K562 (cell line): ENCODE data around the gene PSG1. TPM values are rescaled to one million over a fixed set of nuclear protein-coding genes. Genes with fewer than 3 reads are reported as not detected.
"Not testable (repeated sequence)": the region's sequence is repeated elsewhere in the genome, so short reads cannot be mapped to it uniquely, and the experiment has no call there.

Experiments used
- ATAC-seq: fragments of 200-7000 bp; cut with Tn5 transposase; 3 replicates; pipeline ENCODE4 v1.9.1; 2020; ENCODE audit warnings: moderate library complexity
- BruUV-seq: library from RNA; stranded (reverse); fragments of 400-500 nt; replicated peaks from 2 replicates; lab custom pipeline; 2021; lab: Mats Ljungman, UMichigan
- CTCF ChIA-PET: fragments of 300-600 bp; formaldehyde crosslinking; extraction: SDS; loops from one replicate; lab custom pipeline; 2021; ENCODE audit warnings: low intra/inter-chr PET ratio; lab: Yijun Ruan, JAX
- POLR2A ChIA-PET: fragments of 300-600, 350-650 bp; sonication (Branson Sonifier 250); formaldehyde crosslinking; extraction: SDS; loops from one replicate; lab custom pipeline; 2021; ENCODE audit warnings: antibody characterized with exemption, inconsistent platforms; lab: Yijun Ruan, JAX
- DNase-seq, 4 experiments: peaks; one replicate each; pipeline versions ENCODE4 v3.0.0 to v3.0.0-alpha.2; 2011 to 2018; ENCODE audit warnings: low spot score in 3 of 4, mixed read lengths in 3 of 4; ENCODE audit errors: extremely low read depth in 1 of 4
- FAIRE-seq: peaks from 2 replicates; lab custom pipeline; 2011; peaks lifted over from hg19 to GRCh38; lab: Jason Lieb, UNC
- H2AFZ ChIP-seq: 2 replicates; pipeline ENCODE4 v1.6.0; 2011; ENCODE audit warnings: low read depth, low read length, control low read depth, inconsistent platforms
- H3K27ac ChIP-seq: fragments of 200-600 bp; 3 replicates; pipeline ENCODE4 v1.8.0; 2011; ENCODE audit warnings: low read depth, mild to moderate bottlenecking, control low read depth, inconsistent platforms, low read length, moderate library complexity, mixed read lengths; ENCODE audit errors: extremely low read depth
- H3K27me3 ChIP-seq, 2 experiments: fragments of 300-600 bp in 1 of 2; 2 replicates in 1 of 2; 3 replicates in 1 of 2; pipeline versions ENCODE4 v1.6.0 to v1.8.0; 2011; ENCODE audit warnings: inconsistent platforms in 2 of 2, low read length in 2 of 2, mild to moderate bottlenecking in 1 of 2, mixed read lengths in 1 of 2, moderate library complexity in 1 of 2; ENCODE audit not compliant: control insufficient read depth in 2 of 2, insufficient read depth in 2 of 2
- H3K36me3 ChIP-seq: fragments of 300-600 bp; 3 replicates; pipeline ENCODE4 v1.8.0; 2011; ENCODE audit warnings: mild to moderate bottlenecking, low read length, inconsistent platforms; ENCODE audit not compliant: control insufficient read depth, insufficient read depth
- H3K4me1 ChIP-seq, 2 experiments: fragments of 200-600 bp in 1 of 2; replicated peaks in 1 of 2; 2 replicates in 1 of 2; 3 replicates in 1 of 2; pipeline versions ENCODE4 v1.5.1 to v1.8.0; 2011; ENCODE audit warnings: inconsistent platforms in 2 of 2, low read length in 2 of 2, mild to moderate bottlenecking in 1 of 2, mixed read lengths in 1 of 2, moderate library complexity in 1 of 2; ENCODE audit not compliant: control insufficient read depth in 2 of 2, insufficient read depth in 2 of 2
- H3K4me2 ChIP-seq: 2 replicates; pipeline ENCODE4 v1.6.1; 2011; ENCODE audit warnings: low read length, control low read depth, inconsistent platforms, mixed read lengths; ENCODE audit not compliant: insufficient read depth
- H3K4me3 ChIP-seq: fragments of 200-600 bp; sonication (generic), shearing (Covaris generic); 2 replicates; pipeline ENCODE4 v1.5.1; 2016; ENCODE audit warnings: control low read depth, inconsistent platforms
- H3K79me2 ChIP-seq: fragments of 200-600 bp; 3 replicates; pipeline ENCODE4 v1.8.0; 2011; ENCODE audit warnings: low read length, inconsistent platforms; ENCODE audit not compliant: control insufficient read depth, insufficient read depth
- H3K9ac ChIP-seq, 2 experiments: 2 replicates each; pipeline versions ENCODE4 v1.6.0 to v1.6.1; 2011; ENCODE audit warnings: low read depth in 2 of 2, low read length in 2 of 2, control low read depth in 1 of 2, inconsistent platforms in 1 of 2, mild to moderate bottlenecking in 1 of 2, mixed read lengths in 1 of 2; ENCODE audit not compliant: insufficient read depth in 1 of 2
- H3K9me1 ChIP-seq: one replicate; pipeline ENCODE4 v1.6.0; 2011; ENCODE audit warnings: inconsistent platforms, mild to moderate bottlenecking, low read length, moderate library complexity; ENCODE audit not compliant: control insufficient read depth, insufficient read depth
- H3K9me3 ChIP-seq: replicated peaks from 2 replicates; pipeline ENCODE4 v1.5.1; 2011; ENCODE audit warnings: low read depth, low read length, inconsistent platforms; ENCODE audit not compliant: control insufficient read depth, insufficient read depth
- H4K20me1 ChIP-seq: replicated peaks from 2 replicates; pipeline ENCODE4 v1.6.1; 2011; ENCODE audit warnings: low read length, inconsistent platforms, mixed read lengths; ENCODE audit not compliant: control insufficient read depth, insufficient read depth
- HDAC3 ChIP-seq: fragments of 450-650 bp; IDR thresholded peaks from 2 replicates; pipeline ENCODE4 v1.6.1; 2018; ENCODE audit warnings: borderline replicate concordance, mild to moderate bottlenecking, moderate library complexity; ENCODE audit not compliant: partially characterized antibody
- REST ChIP-seq, 2 experiments: fragments of 450-650 bp; formaldehyde crosslinking in 1 of 2; IDR thresholded peaks; 2 replicates each; pipeline versions ENCODE4 v1.4.0 to v1.6.1; 2014 to 2020; ENCODE audit warnings: mild to moderate bottlenecking in 2 of 2, borderline replicate concordance in 1 of 2, low read depth in 1 of 2
- ZNF217 ChIP-seq: sonication (generic); formaldehyde crosslinking; IDR thresholded peaks from 2 replicates; pipeline ENCODE4 v1.8.0; 2022; ENCODE audit warnings: mild to moderate bottlenecking, missing genetic modification reagents
- ZNF830 ChIP-seq: fragments of 250-450 bp; sonication (Bioruptor Pico); IDR thresholded peaks from 2 replicates; pipeline ENCODE4 v1.5.0; 2021; ENCODE audit warnings: mild to moderate bottlenecking
- WGBS: fragments of 100-300 bp; shearing (Covaris generic); methylation state at CpG from one replicate; pipeline ENCODE4 v1.1.6; 2016; ENCODE audit warnings: low coverage, mixed read lengths; ENCODE audit not compliant: insufficient coverage; ENCODE audit errors: missing lambda C conversion rate; 5-methylcytosine and 5-hydroxymethylcytosine counted together
- in situ Hi-C: fragments of 300-500 bp; cut with MboI; formaldehyde crosslinking; loops from 4 replicates; pipeline ENCODE4 v1.15.0; 2018; ENCODE audit warnings: inconsistent platforms, mixed read lengths
- intact Hi-C: fragments of 100-400 bp; cut with micrococcal nuclease; formaldehyde crosslinking; loops from 2 replicates; pipeline ENCODE4 v1.14.2; 2022
- polyA plus RNA-seq, 8 experiments: library from polyadenylated mRNA; depleted of rRNA in 4 of 8; stranded (reverse) in 5 of 8; unstranded in 3 of 8; fragments of >200 nt; fragmentation: Nextera tagmentation in 2 of 8; fragmentation: Illumina TruSeq in 1 of 8; extraction: Ambion mirVana in 2 of 8; extraction: Trizol in 1 of 8; gene quantifications; 2 replicates each; pipeline versions ENCODE4 v1.2.1 to v1.2.3, GENCODE V29; 2011 to 2014; ENCODE audit warnings: inconsistent platforms in 1 of 8, missing spikeins in 1 of 8
- total RNA-seq, 7 experiments: library from RNA; depleted of rRNA in 6 of 7; stranded (reverse); fragments of >200 nt in 6 of 7; fragmentation: Illumina TruSeq in 2 of 7; extraction: Trizol in 2 of 7; gene quantifications; 2 replicates each; pipeline versions ENCODE4 v1.2.1 to v1.2.3, GENCODE V29; 2011 to 2021; ENCODE audit warnings: low replicate concordance in 1 of 7

PSG1 gene
- total and polyA plus RNA-seq, 9 of the 15 experiments (the other 6 are each of a cell fraction or from before 2014, with no cell fraction given), result not detected

- TF ChIP-seq REST (IDR thresholded peaks at IDR 0.05; ENCODE audit: borderline replicate concordance) (no peak), REST (CRISPR knock-in tag; IDR thresholded peaks at IDR 0.05; ENCODE audit: low read depth) (no peak), ZNF217 (CRISPR knock-in tag) (no peak), ZNF830 (CRISPR knock-in tag) (no peak), HDAC3 (no peak)
Observed at GRCh38 chr19:42846597-42846996, 32.9 kb downstream of the PSG1 start (continued).

GRCh38 chr19:42843631-42844030, 35.9 kb downstream of the PSG1 start:
- H3K9me3 ChIP-seq, in situ Hi-C loops, ATAC-seq, H3K27me3 ChIP-seq, H3K4me2 ChIP-seq, FAIRE-seq, POLR2A ChIA-PET, H3K9ac ChIP-seq, H3K4me3 ChIP-seq, BruUV-seq, CTCF ChIA-PET, DNase-seq, H3K79me2 ChIP-seq, H3K27ac ChIP-seq, H2AFZ ChIP-seq, H3K9me1 ChIP-seq, H3K4me1 ChIP-seq, H4K20me1 ChIP-seq, H3K36me3 ChIP-seq, intact Hi-C loops: not testable (repeated sequence)
- WGBS, result 0% methylated on average over 3 of the region's 7 CpGs

- H3K4me2 ChIP-seq, intact Hi-C loops, H3K9me3 ChIP-seq, H3K9me1 ChIP-seq, CTCF ChIA-PET, H3K4me1 ChIP-seq, H3K27ac ChIP-seq, H3K9ac ChIP-seq, H3K27me3 ChIP-seq, ATAC-seq, H2AFZ ChIP-seq, POLR2A ChIA-PET, H4K20me1 ChIP-seq, H3K79me2 ChIP-seq, DNase-seq, FAIRE-seq, H3K36me3 ChIP-seq, in situ Hi-C loops, BruUV-seq, H3K4me3 ChIP-seq: not testable (repeated sequence)
- WGBS, result under 1% methylated on average over 9 of the region's 9 CpGs
Observed at GRCh38 chr19:42832746-42833442, 46.6 kb downstream of the PSG1 start.
